ENCODE measurements around the gene SLC28A1. TPM values are rescaled to one million over a fixed set of nuclear protein-coding genes. Genes with fewer than 3 reads are reported as not detected.
A peak's percentile ranks its signal among the peaks of the same experiment; 100 is the strongest.
"Not testable (repeated sequence)": the region's sequence is repeated elsewhere in the genome, so short reads cannot be mapped to it uniquely, and the experiment has no call there.

Gene SLC28A1
- total RNA-seq, 1 donor from 2014 or later, result not detected

DNA sequence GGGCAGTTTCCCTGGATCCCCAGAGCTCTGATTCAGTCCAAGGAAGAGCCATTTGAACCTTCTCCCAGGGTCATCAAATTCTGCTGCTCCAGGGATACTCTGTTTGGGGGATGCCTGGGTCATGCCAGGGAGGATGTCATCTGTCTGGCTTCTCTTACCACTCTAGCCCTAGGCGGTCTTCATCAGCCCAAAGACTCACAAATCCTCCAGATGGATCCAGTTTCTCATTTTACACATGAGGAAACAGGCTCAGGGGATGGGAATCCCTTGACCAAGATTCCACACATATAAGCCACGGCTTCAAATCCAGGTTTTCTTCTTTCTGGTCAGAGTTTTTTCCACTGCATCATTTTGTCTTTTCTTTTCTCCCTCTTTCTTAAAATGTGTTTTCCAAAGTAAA, 36.7 kb downstream of the SLC28A1 start:
- Histone ChIP-seq H3K4me2 (ENCODE audit: low read length) (no peak overlapping the region), H3K4me3 (ENCODE audit: insufficient read depth, low read depth, low read length) (no peak overlapping the region), H3K27ac (ENCODE audit: low read depth, low read length) (no peak overlapping the region), H3K4me1 (ENCODE audit: insufficient read depth, low read length) (no peaks in the 10 kb centered on the region), H3K79me2 (ENCODE audit: insufficient read depth, low read length) (no peaks in the 10 kb centered on the region), H4K20me1 (ENCODE audit: insufficient read depth, low read length) (no peaks in the 10 kb centered on the region), H3K27me3 (ENCODE audit: insufficient read depth, low read length) (no peaks in the 10 kb centered on the region), H3K9me3 (ENCODE audit: insufficient read depth, low read depth, low read length) (no peaks in the 10 kb centered on the region), H3K36me3 (ENCODE audit: insufficient read depth, low read length) (no peaks in the 10 kb centered on the region), H3K9ac (ENCODE audit: low read length) (no peak overlapping the region), H2AFZ (ENCODE audit: low read depth, low read length) (no peak overlapping the region)
- no peak for DNase-seq (ENCODE audit: low read depth)
- Mint-ChIP-seq H3K36me3 (ENCODE audit: low read depth, unreplicated experiment) (peaks cover 2% of the 10 kb centered on the region), H3K27me3 (ENCODE audit: low read depth, unreplicated experiment) (peaks cover 29% of the 10 kb centered on the region), H3K4me1 (ENCODE audit: low read depth, unreplicated experiment) (peaks cover 5% of the 10 kb centered on the region), H3K9me3 (ENCODE audit: unreplicated experiment) (no peaks in the 10 kb centered on the region), H3K4me3 (ENCODE audit: unreplicated experiment) (no peak overlapping the region), H3K27ac (ENCODE audit: unreplicated experiment) (no peak overlapping the region)
- FAIRE-seq, result no peak
- TF ChIP-seq, protein P1, sequence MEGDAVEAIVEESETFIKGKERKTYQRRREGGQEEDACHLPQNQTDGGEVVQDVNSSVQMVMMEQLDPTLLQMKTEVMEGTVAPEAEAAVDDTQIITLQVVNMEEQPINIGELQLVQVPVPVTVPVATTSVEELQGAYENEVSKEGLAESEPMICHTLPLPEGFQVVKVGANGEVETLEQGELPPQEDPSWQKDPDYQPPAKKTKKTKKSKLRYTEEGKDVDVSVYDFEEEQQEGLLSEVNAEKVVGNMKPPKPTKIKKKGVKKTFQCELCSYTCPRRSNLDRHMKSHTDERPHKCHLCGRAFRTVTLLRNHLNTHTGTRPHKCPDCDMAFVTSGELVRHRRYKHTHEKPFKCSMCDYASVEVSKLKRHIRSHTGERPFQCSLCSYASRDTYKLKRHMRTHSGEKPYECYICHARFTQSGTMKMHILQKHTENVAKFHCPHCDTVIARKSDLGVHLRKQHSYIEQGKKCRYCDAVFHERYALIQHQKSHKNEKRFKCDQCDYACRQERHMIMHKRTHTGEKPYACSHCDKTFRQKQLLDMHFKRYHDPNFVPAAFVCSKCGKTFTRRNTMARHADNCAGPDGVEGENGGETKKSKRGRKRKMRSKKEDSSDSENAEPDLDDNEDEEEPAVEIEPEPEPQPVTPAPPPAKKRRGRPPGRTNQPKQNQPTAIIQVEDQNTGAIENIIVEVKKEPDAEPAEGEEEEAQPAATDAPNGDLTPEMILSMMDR (IDR thresholded peaks at IDR 0.05; ENCODE audit: insufficient read depth, low read depth, low read length), result no peak
- TF ChIP-seq EZH2 (IDR thresholded peaks at IDR 0.05; ENCODE audit: insufficient read depth, low read length), result no peak

DNA sequence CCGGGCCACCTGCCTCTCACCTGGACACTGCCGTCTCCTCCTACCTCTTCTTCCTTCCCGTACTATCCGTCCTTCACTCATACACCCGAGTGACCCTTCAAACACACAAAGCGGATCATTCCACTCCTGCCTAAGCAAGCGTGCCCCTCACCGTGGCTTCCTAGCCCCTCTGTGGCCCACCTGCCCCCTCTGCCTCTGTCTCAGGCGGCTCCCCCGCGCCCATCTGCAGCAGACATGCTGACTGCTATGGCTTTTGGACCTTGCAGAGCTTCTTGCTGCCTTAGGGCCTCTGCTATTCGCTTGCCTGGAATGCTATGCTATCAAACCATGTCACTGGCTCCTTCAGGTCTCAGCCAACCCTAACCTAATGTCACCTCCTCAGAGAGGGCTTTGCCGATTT, 38.1 kb downstream of the SLC28A1 start:
- H3K4me3 ChIP-seq (ENCODE audit: insufficient read depth, low read depth, low read length), result no peak overlapping the region
- H3K4me1 Mint-ChIP-seq (ENCODE audit: low read depth, unreplicated experiment), result peaks cover 1% of the 10 kb centered on the region
- H3K27ac Mint-ChIP-seq (ENCODE audit: unreplicated experiment), result no peak overlapping the region
- peaks cover 29% of the 10 kb centered on the region for H3K27me3 Mint-ChIP-seq (ENCODE audit: low read depth, unreplicated experiment)
- no peaks in the 10 kb centered on the region for H3K9me3 Mint-ChIP-seq (ENCODE audit: unreplicated experiment)
- peaks cover 2% of the 10 kb centered on the region for H3K36me3 Mint-ChIP-seq (ENCODE audit: low read depth, unreplicated experiment)
- no peak overlapping the region for H2AFZ ChIP-seq (ENCODE audit: low read depth, low read length)
- H3K27ac ChIP-seq (ENCODE audit: low read depth, low read length), result no peak overlapping the region
- DNase-seq (ENCODE audit: low read depth) (no peak), FAIRE-seq (no peak)
- H3K79me2 ChIP-seq (ENCODE audit: insufficient read depth, low read length), result no peaks in the 10 kb centered on the region
- no peak overlapping the region for H3K4me3 Mint-ChIP-seq (ENCODE audit: unreplicated experiment)
- H3K4me2 ChIP-seq (ENCODE audit: low read length), result no peak overlapping the region
- H4K20me1 ChIP-seq (ENCODE audit: insufficient read depth, low read length), result no peaks in the 10 kb centered on the region
- H3K27me3 ChIP-seq (ENCODE audit: insufficient read depth, low read length), result no peaks in the 10 kb centered on the region
- H3K9ac ChIP-seq (ENCODE audit: low read length), result no peak overlapping the region
- no peaks in the 10 kb centered on the region for H3K9me3 ChIP-seq (ENCODE audit: insufficient read depth, low read depth, low read length)
- H3K36me3 ChIP-seq (ENCODE audit: insufficient read depth, low read length), result no peaks in the 10 kb centered on the region
- TF ChIP-seq EZH2 (IDR thresholded peaks at IDR 0.05; ENCODE audit: insufficient read depth, low read length), result no peak
- TF ChIP-seq, protein P1 (IDR thresholded peaks at IDR 0.05; ENCODE audit: insufficient read depth, low read depth, low read length), result no peak
- no peaks in the 10 kb centered on the region for H3K4me1 ChIP-seq (ENCODE audit: insufficient read depth, low read length)

DNA sequence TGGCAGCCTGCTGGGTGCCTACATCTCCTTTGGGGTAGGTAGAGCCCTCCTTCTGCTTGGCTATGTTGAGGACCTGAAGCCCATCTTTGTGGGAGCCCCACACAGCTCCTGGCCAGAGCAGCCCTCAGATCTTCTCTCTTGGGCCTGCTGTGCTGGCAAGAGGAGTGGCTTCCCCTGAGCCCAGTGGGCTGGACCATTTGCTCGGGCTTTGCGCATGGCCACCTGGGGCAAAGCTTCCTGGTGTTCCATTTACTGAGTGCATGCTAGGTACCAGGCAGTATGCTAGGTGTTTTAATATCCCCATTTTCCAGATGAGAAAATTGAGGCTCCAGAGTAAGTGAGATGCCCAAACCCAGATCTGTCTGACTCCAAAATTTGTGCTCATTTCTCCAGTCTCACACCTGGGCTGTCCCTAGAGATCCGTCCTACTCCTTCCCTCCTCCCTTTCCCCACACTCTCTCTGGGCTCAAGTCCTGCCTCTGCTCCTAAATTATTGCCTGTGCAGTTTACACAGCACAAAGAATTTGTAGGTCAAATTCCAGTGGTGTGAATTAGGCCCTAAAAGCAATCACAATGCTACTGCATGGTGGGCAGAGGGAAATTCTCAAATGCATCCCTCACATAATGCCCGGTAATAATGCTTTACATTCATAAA, 39.7 kb downstream of the SLC28A1 start:
- Mint-ChIP-seq H3K9me3 (ENCODE audit: unreplicated experiment) (no peaks in the 10 kb centered on the region), H3K27me3 (ENCODE audit: low read depth, unreplicated experiment) (peaks cover 20% of the 10 kb centered on the region), H3K36me3 (ENCODE audit: low read depth, unreplicated experiment) (no peaks in the 10 kb centered on the region), H3K4me3 (ENCODE audit: unreplicated experiment) (no peak overlapping the region), H3K4me1 (ENCODE audit: low read depth, unreplicated experiment) (peaks cover 7% of the 10 kb centered on the region), H3K27ac (ENCODE audit: unreplicated experiment) (no peak overlapping the region)
- Histone ChIP-seq H3K9me3 (ENCODE audit: insufficient read depth, low read depth, low read length) (no peaks in the 10 kb centered on the region), H3K79me2 (ENCODE audit: insufficient read depth, low read length) (no peaks in the 10 kb centered on the region), H3K9ac (ENCODE audit: low read length) (no peak overlapping the region), H3K27ac (ENCODE audit: low read depth, low read length) (no peak overlapping the region), H4K20me1 (ENCODE audit: insufficient read depth, low read length) (no peaks in the 10 kb centered on the region), H2AFZ (ENCODE audit: low read depth, low read length) (no peak overlapping the region), H3K4me1 (ENCODE audit: insufficient read depth, low read length) (peaks cover 2% of the 10 kb centered on the region), H3K4me2 (ENCODE audit: low read length) (no peak overlapping the region), H3K4me3 (ENCODE audit: insufficient read depth, low read depth, low read length) (no peak overlapping the region), H3K36me3 (ENCODE audit: insufficient read depth, low read length) (no peaks in the 10 kb centered on the region), H3K27me3 (ENCODE audit: insufficient read depth, low read length) (no peaks in the 10 kb centered on the region)
- DNase-seq (ENCODE audit: low read depth) (peak; percentile 30), FAIRE-seq (no peak)
- TF ChIP-seq, protein P1 (IDR thresholded peaks at IDR 0.05; ENCODE audit: insufficient read depth, low read depth, low read length), result no peak
- no peak for TF ChIP-seq EZH2 (IDR thresholded peaks at IDR 0.05; ENCODE audit: insufficient read depth, low read length)

DNA sequence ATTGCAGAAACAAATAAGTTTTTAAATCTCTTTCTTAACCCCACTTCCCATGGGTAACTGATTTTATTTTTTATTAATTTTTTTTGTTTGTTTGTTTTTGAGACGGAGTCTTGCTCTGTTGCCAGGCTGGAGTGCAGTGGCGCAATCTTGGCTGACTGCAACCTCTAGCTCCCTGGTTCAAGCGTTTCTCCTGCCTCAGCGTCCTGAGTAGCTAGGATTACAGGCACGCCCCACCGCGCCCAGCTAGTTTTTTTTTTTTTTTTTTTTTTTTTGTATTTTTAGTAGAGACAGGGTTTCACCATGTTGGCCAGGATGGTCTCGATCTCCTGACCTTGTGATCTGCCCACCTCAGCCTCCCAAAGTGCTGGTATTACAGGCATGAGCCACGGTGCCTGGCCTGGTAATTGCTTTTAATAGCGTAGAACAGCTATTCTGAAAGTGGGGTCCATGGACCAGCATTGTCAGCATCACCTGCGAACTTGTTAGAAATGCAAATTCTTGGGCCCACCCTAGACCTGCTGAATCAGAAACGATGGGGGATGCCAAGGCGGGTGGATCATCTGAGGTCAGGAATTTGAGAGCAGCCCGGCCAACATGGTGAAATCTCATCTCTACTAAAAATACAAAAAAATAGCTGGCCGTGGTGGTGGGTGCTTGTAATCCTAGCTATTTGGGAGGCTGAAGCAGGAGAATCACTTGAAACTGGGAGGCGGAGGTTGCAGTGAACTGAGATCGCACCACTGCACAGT, 40.5 kb downstream of the SLC28A1 start:
- H3K79me2 ChIP-seq (ENCODE audit: insufficient read depth, low read length); H3K4me2 ChIP-seq (ENCODE audit: low read length); DNase-seq (ENCODE audit: low read depth); H3K9me3 Mint-ChIP-seq (ENCODE audit: unreplicated experiment); H3K27me3 ChIP-seq (ENCODE audit: insufficient read depth, low read length); H3K4me1 ChIP-seq (ENCODE audit: insufficient read depth, low read length); H3K4me3 Mint-ChIP-seq (ENCODE audit: unreplicated experiment); H3K36me3 ChIP-seq (ENCODE audit: insufficient read depth, low read length); H3K4me3 ChIP-seq (ENCODE audit: insufficient read depth, low read depth, low read length); H3K36me3 Mint-ChIP-seq (ENCODE audit: low read depth, unreplicated experiment); H4K20me1 ChIP-seq (ENCODE audit: insufficient read depth, low read length); FAIRE-seq; H2AFZ ChIP-seq (ENCODE audit: low read depth, low read length); H3K27ac ChIP-seq (ENCODE audit: low read depth, low read length); H3K9ac ChIP-seq (ENCODE audit: low read length); H3K9me3 ChIP-seq (ENCODE audit: insufficient read depth, low read depth, low read length); H3K27ac Mint-ChIP-seq (ENCODE audit: unreplicated experiment): not testable (repeated sequence)
- Mint-ChIP-seq H3K27me3 (ENCODE audit: low read depth, unreplicated experiment) (peaks cover 20% of the 10 kb centered on the region), H3K4me1 (ENCODE audit: low read depth, unreplicated experiment) (peaks cover 12% of the 10 kb centered on the region)
